K562 (cell line): ENCODE data around the gene SLC35G2. TPM values are rescaled to one million over a fixed set of nuclear protein-coding genes. Genes with fewer than 3 reads are reported as not detected.

Experiments
- ATAC-seq: fragments of 200-7000 bp; cut with Tn5 transposase; 3 replicates; pipeline ENCODE4 v1.9.1; 2020; ENCODE audit warnings: moderate library complexity
- BruUV-seq: library from RNA; stranded (reverse); fragments of 400-500 nt; replicated peaks from 2 replicates; lab custom pipeline; 2021; lab: Mats Ljungman, UMichigan
- CTCF ChIA-PET: fragments of 300-600 bp; formaldehyde crosslinking; extraction: SDS; loops from one replicate; lab custom pipeline; 2021; ENCODE audit warnings: low intra/inter-chr PET ratio; lab: Yijun Ruan, JAX
- POLR2A ChIA-PET: fragments of 300-600, 350-650 bp; sonication (Branson Sonifier 250); formaldehyde crosslinking; extraction: SDS; loops from one replicate; lab custom pipeline; 2021; ENCODE audit warnings: antibody characterized with exemption, inconsistent platforms; lab: Yijun Ruan, JAX
- DNase-seq, 4 experiments: peaks; one replicate each; pipeline versions ENCODE4 v3.0.0 to v3.0.0-alpha.2; 2011 to 2018; ENCODE audit warnings: low spot score in 3 of 4, mixed read lengths in 3 of 4; ENCODE audit errors: extremely low read depth in 1 of 4
- FAIRE-seq: peaks from 2 replicates; lab custom pipeline; 2011; peaks lifted over from hg19 to GRCh38; lab: Jason Lieb, UNC
- H2AFZ ChIP-seq: 2 replicates; pipeline ENCODE4 v1.6.0; 2011; ENCODE audit warnings: low read depth, low read length, control low read depth, inconsistent platforms
- H3K27ac ChIP-seq: fragments of 200-600 bp; 3 replicates; pipeline ENCODE4 v1.8.0; 2011; ENCODE audit warnings: low read depth, mild to moderate bottlenecking, control low read depth, inconsistent platforms, low read length, moderate library complexity, mixed read lengths; ENCODE audit errors: extremely low read depth
- H3K27me3 ChIP-seq, 2 experiments: fragments of 300-600 bp in 1 of 2; 2 replicates in 1 of 2; 3 replicates in 1 of 2; pipeline versions ENCODE4 v1.6.0 to v1.8.0; 2011; ENCODE audit warnings: inconsistent platforms in 2 of 2, low read length in 2 of 2, mild to moderate bottlenecking in 1 of 2, mixed read lengths in 1 of 2, moderate library complexity in 1 of 2; ENCODE audit not compliant: control insufficient read depth in 2 of 2, insufficient read depth in 2 of 2
- H3K36me3 ChIP-seq: fragments of 300-600 bp; 3 replicates; pipeline ENCODE4 v1.8.0; 2011; ENCODE audit warnings: mild to moderate bottlenecking, low read length, inconsistent platforms; ENCODE audit not compliant: control insufficient read depth, insufficient read depth
- H3K4me1 ChIP-seq, 2 experiments: fragments of 200-600 bp in 1 of 2; replicated peaks in 1 of 2; 2 replicates in 1 of 2; 3 replicates in 1 of 2; pipeline versions ENCODE4 v1.5.1 to v1.8.0; 2011; ENCODE audit warnings: inconsistent platforms in 2 of 2, low read length in 2 of 2, mild to moderate bottlenecking in 1 of 2, mixed read lengths in 1 of 2, moderate library complexity in 1 of 2; ENCODE audit not compliant: control insufficient read depth in 2 of 2, insufficient read depth in 2 of 2
- H3K4me2 ChIP-seq: 2 replicates; pipeline ENCODE4 v1.6.1; 2011; ENCODE audit warnings: low read length, control low read depth, inconsistent platforms, mixed read lengths; ENCODE audit not compliant: insufficient read depth
- H3K4me3 ChIP-seq: fragments of 200-600 bp; sonication (generic), shearing (Covaris generic); 2 replicates; pipeline ENCODE4 v1.5.1; 2016; ENCODE audit warnings: control low read depth, inconsistent platforms
- H3K79me2 ChIP-seq: fragments of 200-600 bp; 3 replicates; pipeline ENCODE4 v1.8.0; 2011; ENCODE audit warnings: low read length, inconsistent platforms; ENCODE audit not compliant: control insufficient read depth, insufficient read depth
- H3K9ac ChIP-seq, 2 experiments: 2 replicates each; pipeline versions ENCODE4 v1.6.0 to v1.6.1; 2011; ENCODE audit warnings: low read depth in 2 of 2, low read length in 2 of 2, control low read depth in 1 of 2, inconsistent platforms in 1 of 2, mild to moderate bottlenecking in 1 of 2, mixed read lengths in 1 of 2; ENCODE audit not compliant: insufficient read depth in 1 of 2
- H3K9me1 ChIP-seq: one replicate; pipeline ENCODE4 v1.6.0; 2011; ENCODE audit warnings: inconsistent platforms, mild to moderate bottlenecking, low read length, moderate library complexity; ENCODE audit not compliant: control insufficient read depth, insufficient read depth
- H3K9me3 ChIP-seq: replicated peaks from 2 replicates; pipeline ENCODE4 v1.5.1; 2011; ENCODE audit warnings: low read depth, low read length, inconsistent platforms; ENCODE audit not compliant: control insufficient read depth, insufficient read depth
- H4K20me1 ChIP-seq: replicated peaks from 2 replicates; pipeline ENCODE4 v1.6.1; 2011; ENCODE audit warnings: low read length, inconsistent platforms, mixed read lengths; ENCODE audit not compliant: control insufficient read depth, insufficient read depth
- CTBP1 ChIP-seq: fragments of 450-650 bp; IDR thresholded peaks from 2 replicates; pipeline ENCODE4 v1.6.1; 2016; ENCODE audit warnings: borderline replicate concordance
- GTF2A2 ChIP-seq: IDR thresholded peaks from 2 replicates; pipeline ENCODE4 v1.6.1; 2016; ENCODE audit warnings: mild to moderate bottlenecking, missing genetic modification characterization, missing compliant biosample characterization
- SPI1 ChIP-seq: IDR thresholded peaks from 2 replicates; pipeline ENCODE4 v1.6.1; 2011; ENCODE audit warnings: low read depth, low read length, control low read depth, borderline replicate concordance
- WGBS: fragments of 100-300 bp; shearing (Covaris generic); methylation state at CpG from one replicate; pipeline ENCODE4 v1.1.6; 2016; ENCODE audit warnings: low coverage, mixed read lengths; ENCODE audit not compliant: insufficient coverage; ENCODE audit errors: missing lambda C conversion rate; 5-methylcytosine and 5-hydroxymethylcytosine counted together
- in situ Hi-C: fragments of 300-500 bp; cut with MboI; formaldehyde crosslinking; loops from 4 replicates; pipeline ENCODE4 v1.15.0; 2018; ENCODE audit warnings: inconsistent platforms, mixed read lengths
- intact Hi-C: fragments of 100-400 bp; cut with micrococcal nuclease; formaldehyde crosslinking; loops from 2 replicates; pipeline ENCODE4 v1.14.2; 2022
- polyA plus RNA-seq, 8 experiments: library from polyadenylated mRNA; depleted of rRNA in 4 of 8; stranded (reverse) in 5 of 8; unstranded in 3 of 8; fragments of >200 nt; fragmentation: Nextera tagmentation in 2 of 8; fragmentation: Illumina TruSeq in 1 of 8; extraction: Ambion mirVana in 2 of 8; extraction: Trizol in 1 of 8; gene quantifications; 2 replicates each; pipeline versions ENCODE4 v1.2.1 to v1.2.3, GENCODE V29; 2011 to 2014; ENCODE audit warnings: inconsistent platforms in 1 of 8, missing spikeins in 1 of 8
- total RNA-seq, 7 experiments: library from RNA; depleted of rRNA in 6 of 7; stranded (reverse); fragments of >200 nt in 6 of 7; fragmentation: Illumina TruSeq in 2 of 7; extraction: Trizol in 2 of 7; gene quantifications; 2 replicates each; pipeline versions ENCODE4 v1.2.1 to v1.2.3, GENCODE V29; 2011 to 2021; ENCODE audit warnings: low replicate concordance in 1 of 7
- TF ChIP-seq, protein P1 (sequence below): IDR thresholded peaks from 3 replicates; pipeline ENCODE4 v1.6.1; 2011; ENCODE audit warnings: borderline replicate concordance, mild to moderate bottlenecking; ENCODE audit not compliant: insufficient read length, insufficient read depth

SLC35G2 gene
- total and polyA plus RNA-seq, 9 of the 15 experiments (the other 6 are each of a cell fraction or from before 2014, with no cell fraction given) = 2.6 to 5.9 (median 3.2) TPM

DNA sequence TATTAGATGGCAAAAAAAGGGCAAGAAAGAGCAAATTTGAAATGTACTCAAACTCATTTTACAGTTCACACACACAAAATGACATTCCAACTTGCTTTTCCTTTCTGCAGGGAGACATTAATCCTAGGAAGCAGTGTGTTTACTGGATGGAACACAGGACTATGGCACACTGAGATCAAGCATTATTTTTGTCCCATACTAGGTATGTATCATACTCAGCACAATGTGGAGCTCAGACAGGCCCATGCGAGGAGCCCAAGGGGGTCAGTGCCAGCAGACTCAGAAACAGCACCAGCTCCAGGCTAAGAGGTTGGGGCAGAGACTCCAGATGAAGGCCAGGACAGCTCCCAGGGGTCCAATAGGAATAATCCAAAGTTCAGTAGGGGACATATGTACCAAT, 30.8 kb upstream of the SLC35G2 start:
- H3K4me2 ChIP-seq = no peak overlapping the region
- H3K79me2 ChIP-seq = no peaks in the 10 kb centered on the region
- no peaks in the 10 kb centered on the region for H3K9me3 ChIP-seq
- ATAC-seq = no peak
- CTCF ChIA-PET = no interaction called here
- TF ChIP-seq GTF2A2 (tag) (no peak), CTBP1 (no peak)
- TF ChIP-seq, all 486 proteins: peak for 0
- 0 out of 2 replicates have a peak overlapping the region, but pooled peaks have one; percentile 32 for H2AFZ ChIP-seq
- WGBS = 93% methylated on average over 1 of the region's 1 CpG
- FAIRE-seq (no peak), DNase-seq (no peak)
- no peak overlapping the region for H3K9ac ChIP-seq
- H4K20me1 ChIP-seq = no peaks in the 10 kb centered on the region
- H3K27me3 ChIP-seq = no peaks in the 10 kb centered on the region
- no TSS peak for BruUV-seq
- intact Hi-C loops = no loop called here
- POLR2A ChIA-PET = no interaction called here
- H3K4me3 ChIP-seq = no peak overlapping the region
- H3K27ac ChIP-seq = no peak overlapping the region; the same call in 2 of the 3 replicates
- H3K9me1 ChIP-seq = no peaks in the 10 kb centered on the region
- in situ Hi-C loops = no loop called here
- peaks cover 6 to 8% of the 10 kb centered on the region in 2 experiments for H3K4me1 ChIP-seq
- no peaks in the 10 kb centered on the region for H3K36me3 ChIP-seq

DNA sequence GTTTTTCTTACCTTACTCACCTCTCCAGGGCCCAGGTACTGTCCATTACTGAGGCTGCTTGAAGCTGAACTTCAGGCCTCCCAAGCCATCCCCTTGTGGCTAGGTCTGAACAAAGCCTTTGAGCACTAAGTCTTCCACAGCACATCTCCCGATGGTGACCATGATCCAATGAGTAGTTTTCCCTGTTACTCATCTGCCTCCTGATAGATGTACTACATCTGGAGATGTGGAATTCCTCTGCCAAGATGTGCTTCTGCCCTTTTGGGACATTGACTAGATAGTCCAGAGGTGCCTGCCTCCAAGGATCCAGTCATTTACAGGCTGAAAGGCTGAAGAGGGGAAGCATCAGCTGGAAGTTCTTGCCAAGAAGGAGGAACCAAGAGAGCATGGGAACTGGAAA, 28.9 kb upstream of the SLC35G2 start:
- Histone ChIP-seq H3K4me2 (no peak overlapping the region), H3K36me3 (no peaks in the 10 kb centered on the region), H4K20me1 (no peaks in the 10 kb centered on the region), H3K9ac (no peak overlapping the region), H3K4me1 (peaks cover 6 to 8% of the 10 kb centered on the region in 2 experiments), H2AFZ (no peak overlapping the region), H3K79me2 (no peaks in the 10 kb centered on the region), H3K27me3 (no peaks in the 10 kb centered on the region), H3K9me3 (no peaks in the 10 kb centered on the region), H3K9me1 (no peaks in the 10 kb centered on the region), H3K27ac (no peak overlapping the region), H3K4me3 (no peak overlapping the region)
- FAIRE-seq (no peak), ATAC-seq (no peak), DNase-seq (no peak)
- no TSS peak for BruUV-seq
- intact Hi-C loops (no loop called here), in situ Hi-C loops (no loop called here)
- ChIA-PET POLR2A (no interaction called here), CTCF (no interaction called here)
- 27% methylated on average over 1 of the region's 1 CpG for WGBS
- TF ChIP-seq, protein P1, sequence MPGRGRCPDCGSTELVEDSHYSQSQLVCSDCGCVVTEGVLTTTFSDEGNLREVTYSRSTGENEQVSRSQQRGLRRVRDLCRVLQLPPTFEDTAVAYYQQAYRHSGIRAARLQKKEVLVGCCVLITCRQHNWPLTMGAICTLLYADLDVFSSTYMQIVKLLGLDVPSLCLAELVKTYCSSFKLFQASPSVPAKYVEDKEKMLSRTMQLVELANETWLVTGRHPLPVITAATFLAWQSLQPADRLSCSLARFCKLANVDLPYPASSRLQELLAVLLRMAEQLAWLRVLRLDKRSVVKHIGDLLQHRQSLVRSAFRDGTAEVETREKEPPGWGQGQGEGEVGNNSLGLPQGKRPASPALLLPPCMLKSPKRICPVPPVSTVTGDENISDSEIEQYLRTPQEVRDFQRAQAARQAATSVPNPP = no peak
- no peak for TF ChIP-seq SPI1
